Glutamatergic neuron (in vitro differentiated cells): ENCODE results near the gene ICA1. TPM values are rescaled to one million over a fixed set of nuclear protein-coding genes. Genes with fewer than 3 reads are reported as not detected.

Experiments used
- DNase-seq: peaks from one replicate; pipeline ENCODE4 v3.0.0; 2022
- H3K27ac Mint-ChIP-seq: one replicate; pipeline ENCODE4 v1.8.0; 2020; ENCODE audit warnings: mild to moderate bottlenecking, mixed read lengths, inconsistent platforms; ENCODE audit not compliant: unreplicated experiment
- H3K27me3 Mint-ChIP-seq: one replicate; pipeline ENCODE4 v1.8.0; 2020; ENCODE audit warnings: mild to moderate bottlenecking, moderate library complexity, mixed read lengths, inconsistent platforms; ENCODE audit not compliant: unreplicated experiment
- H3K36me3 Mint-ChIP-seq: one replicate; pipeline ENCODE4 v1.8.0; 2020; ENCODE audit warnings: mild to moderate bottlenecking, mixed read lengths, inconsistent platforms; ENCODE audit not compliant: unreplicated experiment
- H3K4me1 Mint-ChIP-seq: one replicate; pipeline ENCODE4 v1.8.0; 2020; ENCODE audit warnings: mild to moderate bottlenecking, low read depth, mixed read lengths, inconsistent platforms; ENCODE audit not compliant: unreplicated experiment
- H3K4me3 Mint-ChIP-seq: one replicate; pipeline ENCODE4 v1.8.0; 2020; ENCODE audit warnings: mild to moderate bottlenecking, mixed read lengths, inconsistent platforms; ENCODE audit not compliant: unreplicated experiment
- H3K9me3 Mint-ChIP-seq: one replicate; pipeline ENCODE4 v1.8.0; 2020; ENCODE audit warnings: mild to moderate bottlenecking, moderate library complexity, mixed read lengths, inconsistent platforms; ENCODE audit not compliant: unreplicated experiment
- CTCF ChIP-seq: fragments of 200-600 bp; sonication (generic); IDR thresholded peaks from one replicate; pipeline ENCODE4 v1.5.0; 2021; ENCODE audit not compliant: partially characterized antibody, unreplicated experiment
- total RNA-seq: library from RNA; stranded (reverse); fragmentation: NEBNext Ultra II Directional; extraction: Animal tissue kit (Norgen Biotek cat#: 25700); gene quantifications from one replicate; pipeline ENCODE4 v1.2.1, GENCODE V29; 2021; ENCODE audit not compliant: unreplicated experiment

ICA1 gene
- total RNA-seq, 1 donor from 2014 or later = 9.8 TPM

- Mint-ChIP-seq H3K27me3 (peaks cover 4% of the 10 kb centered on the region), H3K9me3 (peaks cover 2% of the 10 kb centered on the region), H3K27ac (no peak overlapping the region), H3K36me3 (no peaks in the 10 kb centered on the region), H3K4me1 (peaks cover 9% of the 10 kb centered on the region), H3K4me3 (no peak overlapping the region)
- no peak for TF ChIP-seq CTCF
- no peak for DNase-seq
Measured at GRCh38 chr7:8258166-8258565, 3.8 kb downstream of the ICA1 start.

GRCh38 chr7:8255680-8256655 lies 6.0 kb downstream of the ICA1 start:
- Mint-ChIP-seq H3K4me1 (peaks cover 7% of the 10 kb centered on the region), H3K4me3 (no peak overlapping the region), H3K27ac (no peak overlapping the region), H3K36me3 (no peaks in the 10 kb centered on the region), H3K27me3 (peaks cover 1% of the 10 kb centered on the region), H3K9me3 (peaks cover 2% of the 10 kb centered on the region)
- TF ChIP-seq CTCF = no peak
- no peak for DNase-seq

- no peaks in the 10 kb centered on the region for H3K36me3 Mint-ChIP-seq
- no peak overlapping the region for H3K4me3 Mint-ChIP-seq
- H3K9me3 Mint-ChIP-seq = no peaks in the 10 kb centered on the region
- no peaks in the 10 kb centered on the region for H3K27me3 Mint-ChIP-seq
- H3K4me1 Mint-ChIP-seq = peaks cover 6% of the 10 kb centered on the region
- no peak for DNase-seq
- H3K27ac Mint-ChIP-seq = no peak overlapping the region
- no peak for TF ChIP-seq CTCF
Measured at GRCh38 chr7:8254667-8255066, 7.3 kb downstream of the ICA1 start.

GRCh38 chr7:8254215-8254614 lies 7.8 kb downstream of the ICA1 start:
- no peaks in the 10 kb centered on the region for H3K9me3 Mint-ChIP-seq
- no peak overlapping the region for H3K27ac Mint-ChIP-seq
- H3K4me3 Mint-ChIP-seq = no peak overlapping the region
- peaks cover 5% of the 10 kb centered on the region for H3K4me1 Mint-ChIP-seq
- DNase-seq = no peak
- H3K36me3 Mint-ChIP-seq = no peaks in the 10 kb centered on the region
- no peaks in the 10 kb centered on the region for H3K27me3 Mint-ChIP-seq
- TF ChIP-seq CTCF = no peak

GRCh38 chr7:8251195-8251594 lies 10.8 kb downstream of the ICA1 start:
- Mint-ChIP-seq H3K27ac (no peak overlapping the region), H3K4me3 (no peak overlapping the region), H3K4me1 (no peaks in the 10 kb centered on the region), H3K27me3 (no peaks in the 10 kb centered on the region), H3K9me3 (no peaks in the 10 kb centered on the region), H3K36me3 (no peaks in the 10 kb centered on the region)
- no peak for DNase-seq
- TF ChIP-seq CTCF = no peak
